Kidney capillary endothelial cell (primary cell): ENCODE measurements around the gene SPATA45.

Experiments used
- DNase-seq: peaks from one replicate; pipeline ENCODE4 v3.0.0-alpha.2; 2018; ENCODE audit warnings: low spot score

Gene SPATA45

GRCh38 chr1:212828395-212828794 is 19.1 kb downstream of the SPATA45 start:
- no peak for DNase-seq

GRCh38 chr1:212827831-212828278 is 19.6 kb downstream of the SPATA45 start:
- DNase-seq: no peak

GRCh38 chr1:212827171-212827776 is 20.2 kb downstream of the SPATA45 start:
- no peak for DNase-seq

GRCh38 chr1:212825798-212826452 is 21.5 kb downstream of the SPATA45 start:
- DNase-seq: no peak

- no peak for DNase-seq
Observed at GRCh38 chr1:212824201-212824600, 23.2 kb downstream of the SPATA45 start.

- DNase-seq: no peak
Observed at GRCh38 chr1:212822956-212823355, 24.5 kb downstream of the SPATA45 start.

GRCh38 chr1:212820969-212821368 is 26.5 kb downstream of the SPATA45 start:
- DNase-seq: no peak

- no peak for DNase-seq
Observed at GRCh38 chr1:212819726-212820125, 27.7 kb downstream of the SPATA45 start.

GRCh38 chr1:212816567-212817278 is 30.7 kb downstream of the SPATA45 start:
- no peak for DNase-seq

GRCh38 chr1:212814537-212815334 is 32.7 kb downstream of the SPATA45 start:
- DNase-seq: no peak

- no peak for DNase-seq
Observed at GRCh38 chr1:212805767-212806166, 41.7 kb downstream of the SPATA45 start.

- DNase-seq: no peak
Observed at GRCh38 chr1:212797681-212798080, 49.8 kb downstream of the SPATA45 start.

- peak; percentile 22 for DNase-seq
Observed at GRCh38 chr1:212794561-212795014, 52.9 kb downstream of the SPATA45 start.

- no peak for DNase-seq
Observed at GRCh38 chr1:212792396-212792908, 55.0 kb downstream of the SPATA45 start.

- peak; percentile 81 for DNase-seq
Observed at GRCh38 chr1:212791676-212792395, 55.6 kb downstream of the SPATA45 start, which contains the start of the genes NSL1 and TATDN3. Gene NSL1 (minus strand): TSS chr1:212791777. CDS start chr1:212791763, 14 bp downstream. Gene TATDN3 (plus strand): TSS chr1:212791894. CDS start chr1:212791922, 28 bp downstream.

GRCh38 chr1:212791261-212791675 is 56.2 kb downstream of the SPATA45 start:
- DNase-seq: no peak

GRCh38 chr1:212785871-212786270 is 61.6 kb downstream of the SPATA45 start:
- no peak for DNase-seq

- DNase-seq: no peak
Observed at GRCh38 chr1:212783976-212784375, 63.5 kb downstream of the SPATA45 start.

- peak; percentile 24 for DNase-seq
Observed at GRCh38 chr1:212782422-212783154, 64.9 kb downstream of the SPATA45 start.

GRCh38 chr1:212781225-212781624 is 66.2 kb downstream of the SPATA45 start:
- no peak for DNase-seq
